NOMO-1 (cell line): ENCODE measurements around the gene SDC3.
"Not testable (repeated sequence)": the region's sequence is repeated elsewhere in the genome, so short reads cannot be mapped to it uniquely, and the experiment has no call there.

ENCODE experiments used
- DNase-seq, 2 experiments: peaks; one replicate each; lab custom pipeline; 2025; ENCODE audit not compliant: unreplicated experiment in 2 of 2; lab: John Stamatoyannopoulos, UW

Gene SDC3

DNA sequence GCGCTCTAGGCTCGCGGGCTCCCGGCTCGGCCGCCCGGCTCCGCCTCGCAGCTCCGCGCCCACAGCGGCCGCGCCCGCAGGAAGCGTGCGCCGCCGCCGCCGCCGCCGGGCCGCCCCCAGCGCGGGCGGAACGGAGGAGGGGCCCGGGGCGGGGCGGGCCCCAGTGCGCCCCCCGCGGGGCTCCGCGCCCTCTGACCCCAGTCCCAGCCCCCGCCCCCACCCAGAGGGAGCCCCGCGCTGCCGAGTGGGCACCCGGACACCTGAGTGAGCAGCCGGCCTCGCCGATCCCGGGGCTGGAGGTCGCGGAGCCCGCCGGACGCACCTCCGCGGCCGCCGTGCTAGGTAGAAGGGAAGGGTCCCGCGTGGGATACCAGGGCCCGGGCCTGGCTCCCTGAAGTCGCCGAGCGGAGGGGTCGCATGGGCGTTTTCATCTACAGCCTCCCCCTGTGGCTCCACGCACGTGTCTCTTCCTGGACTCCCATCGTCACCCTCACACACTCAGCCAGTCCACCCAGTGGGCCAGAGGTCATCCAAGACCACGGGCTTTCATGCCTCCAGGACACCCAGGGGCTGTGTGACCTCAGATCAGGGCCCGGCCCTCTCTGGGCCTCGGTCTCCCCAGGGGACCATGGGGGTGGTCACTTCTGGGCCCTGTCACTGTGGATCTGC is at the start of gene SDC3:
Gene SDC3 (minus strand): TSS at position 63 of the 669 bp plus-strand sequence. CDS start 172 bp downstream, outside the sequence.
- peak in 1 of 2 experiments; percentile 12 for DNase-seq

DNA sequence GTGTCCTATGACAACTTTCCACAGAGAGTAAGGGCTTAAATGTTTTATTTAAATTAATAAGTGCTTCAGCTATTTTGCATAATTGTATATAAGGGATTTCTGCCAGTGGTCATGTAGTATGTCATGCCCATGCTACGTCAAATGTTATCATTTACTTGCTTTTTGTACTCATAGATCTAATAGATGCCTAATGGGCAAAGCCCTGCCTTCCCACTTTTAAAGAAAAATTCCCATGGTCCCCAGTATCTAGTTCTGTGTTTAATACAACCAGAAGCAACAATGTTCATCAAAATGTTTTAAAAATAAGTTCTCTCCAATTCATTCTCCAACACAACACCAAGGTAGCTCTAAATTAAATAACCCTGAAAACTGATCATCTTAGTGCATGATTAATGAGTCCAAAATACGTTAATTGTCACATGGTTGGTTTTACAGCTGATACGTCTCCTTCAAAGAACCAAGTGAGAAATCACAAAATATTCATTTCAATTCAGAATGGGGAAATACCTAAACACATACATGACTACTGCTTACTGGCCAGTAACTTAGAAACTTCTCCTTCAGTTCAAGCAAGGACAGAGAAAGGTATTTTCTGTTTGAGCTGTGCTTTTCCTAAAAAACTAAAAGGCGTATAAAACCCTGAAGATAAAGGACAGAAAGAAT is 49.1 kb upstream of the SDC3 start:
- DNase-seq = no peak

DNA sequence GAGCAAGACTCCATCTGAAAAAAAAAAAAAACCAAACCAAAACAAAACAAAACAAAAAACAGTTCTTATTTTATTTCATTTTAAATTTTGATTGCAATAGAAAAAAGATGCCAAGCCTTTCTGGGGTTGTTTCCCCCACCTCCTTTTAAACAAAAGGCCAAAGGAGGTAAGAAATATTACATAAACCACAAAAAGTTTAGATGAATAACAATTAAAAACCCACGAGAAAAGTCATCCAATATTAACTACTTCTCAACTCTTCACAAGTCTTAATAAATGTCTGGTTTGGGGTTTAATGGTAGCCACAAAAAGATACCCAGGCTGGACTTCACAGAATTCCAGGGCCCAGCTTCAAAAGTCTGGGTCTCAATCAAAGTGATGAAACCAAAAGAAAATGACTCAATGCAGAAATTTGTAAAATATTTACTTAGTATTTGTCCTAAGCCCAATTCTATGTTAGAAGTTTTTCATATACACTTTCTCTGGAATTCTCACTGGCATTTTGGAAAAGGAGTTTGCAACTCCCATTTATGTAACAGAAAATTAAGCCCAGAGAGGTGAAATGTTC is 47.0 kb upstream of the SDC3 start:
- DNase-seq = no peak

- DNase-seq = no peak
Measured at GRCh38 chr1:30953685-30954084, 45.1 kb upstream of the SDC3 start.

- no peak for DNase-seq
Measured at GRCh38 chr1:30952098-30952497, 43.5 kb upstream of the SDC3 start.

DNA sequence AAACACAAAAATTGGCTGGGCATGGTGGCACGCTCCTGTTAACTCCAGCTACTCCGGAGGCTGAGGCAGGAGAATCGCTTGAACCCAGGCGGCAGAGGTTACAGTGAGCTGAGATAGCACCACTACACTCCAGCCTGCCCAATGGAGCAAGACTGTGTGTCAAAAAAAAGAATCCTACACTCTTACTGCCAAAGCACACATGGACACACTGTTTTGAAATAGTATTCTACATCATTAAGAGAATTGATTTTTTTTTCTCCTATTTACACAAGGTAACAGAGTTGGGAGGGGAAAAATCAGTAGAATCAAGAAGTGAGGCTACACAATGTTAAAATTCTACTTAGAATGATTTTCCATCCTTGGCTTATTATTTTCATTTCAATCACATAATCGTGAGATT is 42.1 kb upstream of the SDC3 start:
- DNase-seq = no peak

GRCh38 chr1:30950053-30950452 is 41.5 kb upstream of the SDC3 start:
- no peak for DNase-seq

DNA sequence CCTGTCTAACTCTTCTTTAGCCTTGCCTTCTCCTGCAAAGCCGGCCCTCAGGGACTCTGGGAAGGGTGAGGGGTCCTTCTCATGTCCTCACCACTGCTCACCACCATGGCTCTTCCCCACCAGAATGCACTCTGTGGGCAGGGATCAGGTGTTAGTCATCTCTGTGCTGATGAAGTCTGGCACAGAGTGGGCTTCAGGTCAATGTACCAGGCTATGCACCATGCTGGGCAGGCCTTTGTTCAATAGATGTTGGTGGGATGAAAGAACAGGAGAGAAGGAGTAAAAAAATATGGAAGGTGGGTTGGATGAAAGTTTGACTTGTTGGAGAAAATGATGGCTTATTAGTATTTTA is 40.9 kb upstream of the SDC3 start:
- not testable (repeated sequence) for DNase-seq

GRCh38 chr1:30948813-30949486 is 40.4 kb upstream of the SDC3 start:
- DNase-seq = not testable (repeated sequence)

DNA sequence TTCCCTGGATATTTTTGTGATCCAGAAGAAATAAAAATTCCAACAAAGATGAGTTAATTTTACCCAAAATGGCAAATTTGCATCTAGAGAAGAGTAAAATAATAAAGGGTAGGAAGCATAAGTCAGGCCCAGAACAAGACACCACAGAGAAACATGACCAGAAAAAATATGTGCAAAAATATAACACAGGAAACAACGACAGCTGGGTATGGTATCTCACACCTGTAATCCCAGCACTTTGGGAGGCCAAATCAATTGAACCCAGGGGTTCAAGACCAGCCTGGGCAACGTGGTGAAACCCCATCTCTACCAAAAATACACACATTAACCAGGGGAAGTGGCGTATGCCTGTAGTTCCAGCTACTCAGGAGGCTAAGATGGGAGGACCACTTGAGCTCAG is 39.7 kb upstream of the SDC3 start:
- DNase-seq = no peak

DNA sequence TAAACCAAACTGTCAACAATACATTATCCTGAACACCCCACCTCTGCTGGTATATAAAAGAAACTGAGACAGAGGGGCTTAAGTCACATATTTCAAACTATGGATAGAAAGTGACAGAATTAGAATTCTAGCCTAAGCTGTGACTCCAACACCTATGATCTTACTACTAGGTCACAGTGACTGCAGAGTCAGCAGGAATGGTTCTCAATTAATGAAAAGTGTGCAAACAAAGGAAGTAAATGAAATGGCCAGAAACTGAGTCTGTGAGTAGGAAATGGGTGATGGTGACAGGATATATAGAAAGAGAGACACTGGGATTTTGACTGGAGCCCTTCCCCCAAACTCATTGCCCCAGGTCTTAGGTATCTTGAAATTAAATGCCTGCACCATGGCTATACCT is 38.7 kb upstream of the SDC3 start:
- no peak for DNase-seq

DNA sequence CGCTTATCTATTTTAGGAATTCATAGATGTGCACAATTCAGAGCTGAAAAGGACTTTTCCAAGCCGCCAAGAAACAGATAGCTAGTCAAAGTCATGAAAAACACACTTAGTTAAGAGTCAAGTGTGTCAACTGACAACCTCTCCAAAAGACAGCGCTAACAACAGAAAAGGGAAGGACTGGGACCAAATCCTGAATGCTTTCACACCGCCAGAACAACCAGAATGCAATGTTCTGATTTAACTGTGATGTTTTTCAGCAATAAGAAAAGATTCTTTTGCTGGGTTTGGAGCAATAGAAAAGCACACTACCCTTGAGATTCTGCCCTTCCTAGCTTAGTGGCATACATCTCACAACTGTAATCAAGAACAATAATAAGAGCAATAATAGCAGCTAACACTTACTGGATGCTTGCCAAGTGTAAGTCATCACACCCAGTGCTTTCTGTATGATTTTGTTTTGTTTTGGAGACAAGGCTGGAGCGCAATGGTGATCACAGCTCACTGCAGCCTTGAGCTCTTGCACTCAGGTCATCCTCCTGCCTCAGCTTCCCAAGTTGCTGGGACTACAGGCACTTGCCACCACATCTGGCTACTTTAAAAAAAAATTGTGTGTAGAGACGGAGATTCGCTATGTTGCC is 33.9 kb upstream of the SDC3 start:
- no peak for DNase-seq

DNA sequence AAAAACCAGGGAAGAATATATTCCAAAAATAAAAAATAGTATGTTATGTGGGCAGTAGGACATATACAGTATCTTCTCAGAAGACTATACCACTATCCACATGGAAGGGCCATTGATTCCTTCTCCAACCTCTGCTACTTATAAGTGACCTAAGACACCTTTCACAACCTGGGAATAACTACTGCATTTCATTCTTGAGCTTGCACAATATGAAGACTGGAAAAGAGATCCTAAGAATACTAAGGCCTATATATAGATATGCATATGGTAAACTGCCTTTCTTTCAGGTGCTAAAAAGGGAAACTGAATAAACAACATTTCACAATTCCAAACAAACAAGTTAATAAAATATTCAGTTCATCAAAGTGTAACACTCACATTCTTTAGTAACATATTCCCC is 32.0 kb upstream of the SDC3 start:
- DNase-seq = no peak

- DNase-seq = no peak
Measured at GRCh38 chr1:30936541-30937171, 28.1 kb upstream of the SDC3 start.

GRCh38 chr1:30935758-30936157 is 27.2 kb upstream of the SDC3 start:
- not testable (repeated sequence) for DNase-seq

DNA sequence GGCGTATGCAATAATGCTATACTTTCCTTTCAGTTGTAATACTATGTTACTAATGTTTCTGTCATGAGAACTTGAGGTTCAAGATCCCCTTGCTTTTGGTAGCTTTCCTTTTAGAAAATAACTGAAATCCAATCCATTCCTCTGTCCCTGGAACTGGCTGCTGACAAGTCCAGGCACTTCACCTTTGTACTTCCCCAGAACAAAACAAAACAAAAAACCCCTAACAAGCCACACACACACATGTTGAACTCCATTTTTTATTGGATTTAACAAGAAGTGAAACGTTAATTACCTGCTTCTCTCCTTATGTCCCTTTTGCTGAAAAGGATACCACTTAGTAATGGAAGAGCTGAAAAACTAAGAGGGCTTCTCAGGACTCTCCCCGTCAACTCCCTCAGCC is 26.1 kb upstream of the SDC3 start:
- DNase-seq = no peak

DNA sequence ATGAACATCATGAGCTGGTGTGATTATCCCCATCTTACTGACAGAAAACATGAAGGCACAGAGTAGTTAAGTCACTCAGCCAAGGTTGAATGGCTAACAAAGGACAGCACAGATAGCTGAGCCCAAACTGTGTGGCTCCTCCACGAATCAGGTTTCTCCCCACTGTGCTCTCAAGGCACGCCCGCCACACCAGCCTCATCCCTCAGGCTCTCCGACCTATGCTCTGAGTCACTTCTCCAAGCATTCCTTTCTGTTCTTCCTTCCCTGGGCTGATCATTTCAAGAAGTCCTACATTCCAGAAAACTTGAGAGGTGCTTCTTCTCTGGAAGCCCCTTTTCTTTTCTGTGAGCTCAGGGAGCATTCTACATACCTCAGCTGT is 25.3 kb upstream of the SDC3 start:
- DNase-seq = no peak

- no peak for DNase-seq
Measured at GRCh38 chr1:30930631-30931173, 22.1 kb upstream of the SDC3 start.

- DNase-seq = no peak
Measured at GRCh38 chr1:30929944-30930525, 21.5 kb upstream of the SDC3 start.
